Mucosa of stomach (tissue), 1 donor: ENCODE measurements around the gene JADE2.
"Not testable (repeated sequence)": the region's sequence is repeated elsewhere in the genome, so short reads cannot be mapped to it uniquely, and the experiment has no call there.

Source experiments
- H3K27me3 ChIP-seq: one replicate; pipeline ENCODE4 v1.7.0; 2013; ENCODE audit warnings: mild to moderate bottlenecking, low read length; ENCODE audit not compliant: control insufficient read depth, insufficient read depth
- H3K36me3 ChIP-seq: one replicate; pipeline ENCODE4 v1.7.0; 2013; ENCODE audit warnings: low read length; ENCODE audit not compliant: control insufficient read depth, insufficient read depth
- H3K4me1 ChIP-seq: one replicate; pipeline ENCODE4 v1.7.0; 2013; ENCODE audit warnings: mild to moderate bottlenecking, low read length; ENCODE audit not compliant: control insufficient read depth, insufficient read depth
- H3K4me3 ChIP-seq: one replicate; pipeline ENCODE4 v1.7.0; 2013; ENCODE audit warnings: low read length
- H3K9ac ChIP-seq: one replicate; pipeline ENCODE4 v1.7.0; 2013; ENCODE audit warnings: mild to moderate bottlenecking, low read length, moderate library complexity
- H3K9me3 ChIP-seq: one replicate; pipeline ENCODE4 v1.7.0; 2013; ENCODE audit warnings: mild to moderate bottlenecking, low read length, moderate library complexity; ENCODE audit not compliant: control insufficient read depth
- donor health status: Pancreatic carcinoma.

The JADE2 gene

DNA sequence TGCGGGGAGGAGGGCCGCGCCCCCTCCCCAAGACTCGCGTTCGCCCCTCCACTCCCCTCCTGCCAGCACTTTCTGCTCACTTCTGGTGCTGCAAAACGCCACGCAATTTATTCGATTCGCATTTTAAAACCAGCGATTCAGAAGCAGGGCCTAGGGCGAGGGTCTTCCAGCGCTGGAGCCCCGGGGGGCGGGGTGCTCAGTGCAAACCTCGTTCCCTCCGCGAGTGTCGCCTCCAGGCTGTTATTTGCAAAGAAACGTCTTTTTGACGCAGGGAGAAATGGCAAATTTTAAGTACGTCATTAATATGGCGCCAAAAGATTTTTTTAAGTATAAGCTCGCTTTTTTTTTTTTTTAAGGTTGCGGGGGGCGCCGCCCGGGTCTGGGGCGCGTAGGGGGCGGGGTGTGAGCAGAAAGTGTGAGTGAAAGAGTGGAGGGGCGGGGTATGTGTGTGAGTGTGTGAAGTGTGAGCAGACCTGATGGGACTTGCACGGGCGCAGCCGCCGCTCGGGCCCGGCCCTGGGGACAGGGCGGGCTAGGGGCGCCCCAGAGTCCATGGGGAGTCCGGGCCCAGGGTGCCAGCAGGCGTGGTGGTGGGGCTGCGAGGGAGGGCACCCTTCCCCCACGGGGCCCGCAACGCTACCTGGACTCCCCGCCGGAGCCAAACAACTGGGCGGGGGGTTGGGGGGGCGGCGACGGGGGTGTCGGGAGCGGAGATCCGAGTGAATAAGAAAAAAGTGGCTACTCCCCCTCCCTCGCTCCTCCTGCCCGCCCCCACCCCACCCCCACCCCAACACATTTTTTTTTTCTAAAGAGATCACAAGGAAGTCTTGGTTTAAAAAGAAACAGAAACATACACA, at the start of gene JADE2:
Gene JADE2, plus strand, starts transcription at position 845 of the 857 bp plus-strand sequence. CDS start 10,188 bp downstream, outside the sequence.
- no peaks in the 10 kb centered on the region for H3K9me3 ChIP-seq
- H3K9ac ChIP-seq: peak within 1 kb of the TSS; percentile 99
- H3K36me3 ChIP-seq: no peaks in the 10 kb centered on the region
- no peaks in the 10 kb centered on the region for H3K27me3 ChIP-seq
- peak within 1 kb of the TSS; percentile 92 for H3K4me3 ChIP-seq
- peaks cover 26% of the 10 kb centered on the region for H3K4me1 ChIP-seq

DNA sequence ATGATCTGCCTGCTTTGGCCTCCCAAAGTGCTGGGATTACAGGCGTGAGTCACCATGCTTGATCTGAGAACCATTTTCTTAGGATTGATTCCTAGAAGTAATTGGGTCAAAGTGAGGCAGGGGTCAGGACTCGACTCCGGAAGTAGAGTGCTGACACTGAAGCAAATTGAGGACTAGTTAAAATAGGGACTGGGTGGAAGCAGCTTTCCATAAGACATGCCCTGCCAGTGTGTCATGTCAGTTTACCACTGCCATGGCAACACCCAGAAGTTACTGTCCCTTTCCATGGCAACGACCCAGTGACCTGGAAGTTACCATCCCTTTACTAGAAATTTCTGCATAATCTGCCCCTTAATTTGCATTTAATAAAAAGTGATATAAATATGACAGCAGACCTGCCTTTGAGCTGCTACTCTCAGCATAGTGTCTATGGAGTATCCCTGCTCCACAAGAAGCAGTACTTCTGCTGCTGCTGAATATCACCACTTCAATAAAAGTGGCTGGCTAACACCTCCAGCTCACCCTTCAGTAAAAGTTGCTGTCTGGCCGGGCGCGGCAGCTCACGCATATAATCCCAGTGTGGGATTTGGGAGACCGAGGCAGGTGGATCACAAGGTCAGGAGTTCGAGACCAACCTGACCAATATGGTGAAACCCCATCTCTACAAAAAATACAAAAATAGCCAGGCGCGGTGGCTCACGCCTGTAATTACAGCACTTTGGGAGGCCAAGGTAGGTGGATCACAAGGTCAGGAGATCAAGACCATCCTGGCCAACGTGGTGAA, 47.8 kb upstream of the JADE2 start:
- no peaks in the 10 kb centered on the region for H3K4me1 ChIP-seq
- H3K27me3 ChIP-seq: no peaks in the 10 kb centered on the region
- H3K36me3 ChIP-seq: no peaks in the 10 kb centered on the region
- no peaks in the 10 kb centered on the region for H3K9me3 ChIP-seq
- H3K9ac ChIP-seq: no peak overlapping the region
- H3K4me3 ChIP-seq: no peak overlapping the region

DNA sequence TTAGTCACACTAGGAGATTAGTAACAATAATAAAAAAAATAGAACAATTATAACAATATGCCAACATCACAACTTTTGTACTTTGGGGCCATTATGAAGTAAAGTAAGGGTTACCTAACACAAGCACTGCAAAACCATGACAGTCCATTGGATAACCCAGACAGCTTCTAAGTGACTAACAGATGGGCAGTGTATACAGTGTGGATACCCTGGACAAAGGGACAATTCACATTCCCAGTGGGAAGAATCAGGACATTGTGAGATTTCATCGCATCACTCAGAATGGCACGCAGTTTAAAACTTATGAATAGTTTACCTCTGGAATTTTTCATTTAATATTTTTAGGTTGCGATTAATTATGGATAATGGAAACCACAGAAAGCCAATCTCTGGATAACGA, 45.6 kb upstream of the JADE2 start:
- H3K9me3 ChIP-seq: no peaks in the 10 kb centered on the region
- no peaks in the 10 kb centered on the region for H3K27me3 ChIP-seq
- H3K36me3 ChIP-seq: no peaks in the 10 kb centered on the region
- no peaks in the 10 kb centered on the region for H3K4me1 ChIP-seq
- H3K9ac ChIP-seq: no peak overlapping the region
- no peak overlapping the region for H3K4me3 ChIP-seq

DNA sequence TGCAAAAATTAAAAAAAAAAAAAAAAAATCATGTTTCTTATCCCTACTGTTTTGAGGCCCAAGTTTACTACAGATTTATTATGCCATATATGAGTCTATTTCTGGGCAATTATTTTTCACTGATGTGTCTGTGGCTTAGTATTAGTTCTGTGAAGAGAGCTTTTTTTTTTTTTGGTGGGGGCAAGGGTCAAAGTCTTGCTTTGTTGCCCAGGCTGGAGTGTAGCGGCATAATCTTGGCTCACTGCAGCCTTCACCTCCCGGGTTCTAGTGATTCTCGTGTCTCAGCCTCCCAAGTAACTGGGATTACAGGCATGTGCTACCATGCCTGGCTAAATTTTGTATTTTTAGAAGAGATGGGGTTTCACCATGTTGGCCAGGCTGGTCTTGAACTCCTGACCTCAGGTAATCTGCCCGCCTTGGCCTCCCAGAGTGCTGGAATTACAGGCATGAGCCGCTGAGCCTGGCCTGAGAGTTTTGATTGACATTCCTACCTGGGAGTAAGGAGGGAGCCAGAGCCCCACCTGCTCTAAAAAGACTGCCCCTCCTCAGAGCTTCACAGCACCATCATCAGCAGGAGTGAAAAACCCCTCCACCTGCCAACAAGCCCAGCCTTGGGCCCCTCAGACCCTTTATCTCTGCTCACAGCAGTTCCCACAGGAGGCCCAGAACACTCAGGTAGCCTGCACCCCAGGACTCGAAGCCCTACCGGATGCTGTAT, 36.1 kb upstream of the JADE2 start:
- H3K36me3 ChIP-seq: no peaks in the 10 kb centered on the region
- no peaks in the 10 kb centered on the region for H3K9me3 ChIP-seq
- H3K9ac ChIP-seq: no peak overlapping the region
- H3K4me1 ChIP-seq: no peaks in the 10 kb centered on the region
- no peaks in the 10 kb centered on the region for H3K27me3 ChIP-seq
- H3K4me3 ChIP-seq: no peak overlapping the region

DNA sequence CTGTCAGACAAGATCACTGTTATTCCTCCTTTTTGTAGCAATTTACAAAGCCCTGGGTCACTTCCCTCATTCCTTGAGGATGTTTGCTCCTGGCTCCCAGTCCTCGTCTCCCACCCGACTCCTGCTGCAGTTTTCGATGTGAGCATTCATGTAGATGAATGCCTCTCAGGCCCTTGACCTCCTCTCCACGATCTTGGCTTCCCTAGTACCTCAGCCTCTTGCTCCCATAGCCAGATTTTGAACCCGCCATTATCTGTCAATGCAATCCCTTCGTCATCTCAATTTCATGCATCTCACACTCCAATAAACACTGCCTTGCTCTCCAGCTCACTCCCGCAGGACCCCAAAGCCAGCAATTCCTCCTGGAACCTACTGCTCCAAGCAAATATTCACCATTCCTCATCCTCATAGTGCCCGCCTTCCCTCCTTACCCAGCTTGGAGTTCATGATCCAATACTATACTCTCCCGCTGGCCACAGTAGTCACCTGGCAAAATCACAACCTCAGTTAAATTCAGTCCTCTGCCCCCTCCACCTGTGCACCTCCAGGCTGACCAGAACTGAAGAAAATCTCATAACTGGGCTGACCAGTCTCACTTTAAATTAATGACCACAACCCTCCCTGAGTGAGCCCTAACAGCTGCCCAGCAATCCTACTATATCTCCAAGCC, 35.1 kb upstream of the JADE2 start:
- H3K4me1 ChIP-seq: no peaks in the 10 kb centered on the region
- H3K4me3 ChIP-seq: no peak overlapping the region
- H3K9ac ChIP-seq: no peak overlapping the region
- H3K36me3 ChIP-seq: no peaks in the 10 kb centered on the region
- no peaks in the 10 kb centered on the region for H3K27me3 ChIP-seq
- no peaks in the 10 kb centered on the region for H3K9me3 ChIP-seq

DNA sequence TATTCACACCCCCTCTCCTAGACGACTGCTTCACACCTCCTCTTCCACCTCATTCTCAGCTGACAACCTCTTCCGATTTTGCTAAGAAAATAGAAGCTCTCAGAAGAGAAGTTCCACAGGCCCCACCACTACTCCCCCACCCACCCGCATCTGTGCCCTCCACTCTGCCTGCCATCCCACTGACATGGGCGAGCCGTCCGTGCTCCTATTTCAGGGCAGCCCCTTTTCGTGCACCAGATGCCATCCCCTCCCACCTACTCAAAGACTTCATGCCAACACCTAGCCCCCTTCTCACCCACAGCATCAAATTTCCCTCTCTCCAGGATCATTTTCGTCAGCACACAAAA, 34.6 kb upstream of the JADE2 start:
- Histone ChIP-seq H3K9ac (no peak overlapping the region), H3K4me1 (no peaks in the 10 kb centered on the region), H3K9me3 (no peaks in the 10 kb centered on the region), H3K27me3 (no peaks in the 10 kb centered on the region), H3K4me3 (no peak overlapping the region), H3K36me3 (no peaks in the 10 kb centered on the region)

DNA sequence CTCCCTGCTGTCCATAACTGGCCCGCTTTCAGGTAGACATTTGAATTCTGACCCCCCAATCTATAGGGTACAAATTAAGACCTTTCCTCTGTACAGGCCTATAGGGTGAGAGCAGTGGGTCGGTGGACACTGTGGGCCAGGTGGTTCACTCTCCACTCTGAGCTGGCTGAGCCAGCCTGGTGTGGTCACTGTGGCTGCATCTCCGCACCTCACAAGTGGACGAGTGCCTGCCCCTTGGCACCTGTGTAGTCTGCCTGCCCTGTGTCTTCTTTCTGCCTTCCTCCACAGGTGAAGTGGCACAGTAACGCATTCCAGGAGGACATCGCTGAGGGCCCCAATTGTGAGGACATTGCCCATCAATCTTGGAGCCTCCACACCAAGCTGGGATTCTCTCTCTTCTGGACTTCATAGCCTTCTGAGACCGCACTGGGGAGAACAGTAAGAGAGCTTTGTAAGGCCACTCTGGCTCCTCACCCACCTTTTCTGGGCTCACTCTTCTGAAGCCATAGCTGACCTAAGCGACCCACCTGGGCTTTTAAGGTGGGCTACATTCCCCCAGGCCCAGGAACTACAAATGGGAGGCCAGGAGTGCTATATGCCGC, 33.5 kb upstream of the JADE2 start:
- Histone ChIP-seq H3K36me3 (no peaks in the 10 kb centered on the region), H3K4me3 (no peak overlapping the region), H3K27me3 (no peaks in the 10 kb centered on the region)

DNA sequence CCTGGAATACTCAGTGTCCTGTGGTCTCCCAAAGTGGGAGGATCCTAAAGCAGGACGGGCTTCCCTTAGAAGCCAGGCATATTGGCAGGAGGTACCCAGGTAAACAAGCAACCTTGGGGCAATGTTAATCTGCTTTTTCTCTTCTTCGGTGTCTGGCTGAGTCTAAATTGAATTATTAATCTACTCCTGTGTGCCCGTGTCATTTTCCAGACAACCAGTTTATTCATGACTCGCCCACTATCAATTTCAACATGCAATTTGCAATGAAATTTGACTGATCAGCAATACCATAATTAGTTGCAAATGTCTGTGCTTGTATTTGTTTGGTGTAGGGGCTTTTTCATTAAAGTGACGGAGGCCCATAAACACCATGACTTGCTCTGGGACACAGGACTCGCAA, 32.9 kb upstream of the JADE2 start:
- Histone ChIP-seq H3K4me3 (no peak overlapping the region), H3K4me1 (no peaks in the 10 kb centered on the region), H3K9me3 (no peaks in the 10 kb centered on the region), H3K27me3 (no peaks in the 10 kb centered on the region), H3K9ac (no peak overlapping the region), H3K36me3 (no peaks in the 10 kb centered on the region)

More for the DNA sequence above, 33.5 kb upstream of the JADE2 start:
- Histone ChIP-seq H3K9me3 (no peaks in the 10 kb centered on the region), H3K4me1 (no peaks in the 10 kb centered on the region), H3K9ac (no peak overlapping the region)

DNA sequence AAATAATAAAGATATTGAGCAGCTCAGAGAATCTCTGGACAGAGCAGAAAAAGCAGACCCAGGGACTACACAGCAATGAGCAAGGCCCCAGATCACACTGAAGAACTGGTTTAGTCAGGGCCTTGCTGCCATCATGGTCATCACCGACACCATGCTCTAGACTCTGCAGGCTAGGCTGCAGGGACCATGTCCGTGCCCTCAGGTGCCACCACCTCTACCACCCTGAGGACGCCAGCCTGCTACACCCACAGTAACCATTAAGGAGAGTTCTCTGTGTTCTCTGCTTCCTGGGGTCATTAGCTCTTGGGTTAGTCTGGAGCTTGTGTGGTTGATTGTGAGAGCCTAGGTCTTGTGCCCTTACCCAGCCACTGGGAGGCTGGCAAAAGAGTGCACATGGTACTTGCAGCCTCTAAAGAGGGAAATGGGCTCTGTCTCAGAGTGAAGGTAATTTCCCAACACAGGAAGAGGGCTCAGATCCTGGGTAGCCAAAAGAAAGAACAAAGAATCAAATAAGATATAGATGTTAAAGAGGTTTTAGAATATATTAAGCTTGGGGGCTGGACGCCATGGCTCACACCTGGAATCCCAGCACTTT, 31.9 kb upstream of the JADE2 start:
- Histone ChIP-seq H3K9me3 (no peaks in the 10 kb centered on the region), H3K4me3 (no peak overlapping the region), H3K27me3 (no peaks in the 10 kb centered on the region), H3K9ac (no peak overlapping the region), H3K4me1 (no peaks in the 10 kb centered on the region), H3K36me3 (no peaks in the 10 kb centered on the region)

DNA sequence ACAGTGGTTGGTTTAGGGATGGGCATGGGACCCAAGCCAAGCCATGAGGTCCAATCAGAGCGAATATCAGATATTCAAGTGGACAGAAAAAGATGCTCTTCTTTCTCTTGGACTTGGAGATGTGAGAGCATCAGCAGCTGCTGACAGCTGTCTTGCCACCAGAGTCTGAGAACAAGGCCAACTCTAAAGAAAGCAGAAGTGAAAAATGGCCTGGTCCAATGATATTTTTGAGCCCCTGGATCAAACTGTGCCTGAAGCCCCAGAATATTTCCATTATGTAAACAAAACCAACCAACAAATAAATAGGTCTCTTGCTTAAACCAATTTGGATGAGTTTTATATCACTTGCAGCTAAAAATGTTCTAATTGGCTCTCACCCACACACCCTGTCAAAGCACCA, 30.7 kb upstream of the JADE2 start:
- H3K9me3 ChIP-seq: no peaks in the 10 kb centered on the region
- H3K4me1 ChIP-seq: no peaks in the 10 kb centered on the region
- no peak overlapping the region for H3K4me3 ChIP-seq
- H3K27me3 ChIP-seq: no peaks in the 10 kb centered on the region
- no peaks in the 10 kb centered on the region for H3K36me3 ChIP-seq
- no peak overlapping the region for H3K9ac ChIP-seq

DNA sequence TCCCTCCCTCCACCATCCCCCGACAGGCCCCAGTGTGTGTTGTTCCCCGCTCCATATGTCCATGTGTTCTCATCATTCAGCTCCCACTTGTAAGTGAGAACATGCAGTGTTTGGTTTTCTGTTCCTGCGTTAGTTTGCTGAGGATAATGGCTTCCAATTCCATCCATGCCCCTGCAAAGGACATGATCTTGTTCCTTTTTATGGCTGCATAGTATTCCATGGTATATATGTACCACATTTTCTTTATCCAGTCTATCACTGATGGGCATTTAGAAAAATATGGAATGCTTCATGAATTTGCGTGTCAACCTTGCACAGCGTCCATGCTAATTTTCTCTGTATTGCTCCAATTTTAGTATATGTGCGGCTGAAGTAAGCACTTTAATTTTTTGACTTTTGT, 25.6 kb upstream of the JADE2 start:
- H3K27me3 ChIP-seq, H3K9me3 ChIP-seq, H3K4me3 ChIP-seq, H3K36me3 ChIP-seq, H3K9ac ChIP-seq: not testable (repeated sequence)
- H3K4me1 ChIP-seq: peaks cover 22% of the 10 kb centered on the region
